HG03097 (cell line): Measurements from ENCODE around the gene UBR4.

ENCODE experiments used
- ATAC-seq: cut with Tn5 transposase; IDR thresholded peaks from one replicate; pipeline ENCODE4 v1.9.1; 2021; ENCODE audit not compliant: unreplicated experiment, low FRiP score

UBR4 gene

DNA sequence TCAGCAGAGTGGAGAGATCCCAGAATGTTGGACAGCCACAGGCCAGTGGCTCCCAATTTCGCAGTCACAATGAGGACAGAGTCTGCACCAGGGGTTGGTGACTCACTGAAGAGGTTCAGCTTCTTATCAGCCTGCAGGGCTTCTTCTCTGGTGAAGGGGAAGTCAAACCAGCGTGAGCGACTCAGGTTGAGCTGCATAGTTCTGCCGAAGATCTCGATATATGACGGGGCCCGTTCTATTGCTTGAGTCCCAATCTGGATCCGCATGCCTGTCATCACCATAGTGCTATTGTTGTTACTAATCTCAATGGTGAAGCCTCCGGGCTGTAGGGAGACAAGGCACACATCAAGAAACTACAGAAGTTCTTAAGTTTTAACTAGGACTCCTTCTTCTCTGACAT is 58.5 kb downstream of the UBR4 start:
- no peak for ATAC-seq

DNA sequence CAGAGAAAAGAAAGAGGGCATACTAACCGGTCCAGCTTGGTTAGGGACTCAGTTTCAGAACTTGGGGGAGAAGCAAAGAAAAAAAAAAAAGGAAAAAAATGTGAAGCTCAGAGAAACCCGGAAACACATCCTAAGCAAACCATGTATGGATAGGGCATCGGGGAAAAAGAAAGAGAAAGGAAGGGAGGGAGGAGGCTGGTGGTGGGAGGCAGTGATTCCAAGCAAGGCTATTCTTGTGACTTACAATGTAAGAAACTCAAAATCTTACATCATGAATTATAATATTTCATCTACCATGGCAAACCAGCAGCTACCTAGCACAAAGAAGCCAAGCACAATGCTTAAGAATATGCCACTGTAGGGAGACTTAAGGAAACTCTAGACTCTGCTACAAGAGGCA is 60.3 kb downstream of the UBR4 start:
- ATAC-seq: no peak

DNA sequence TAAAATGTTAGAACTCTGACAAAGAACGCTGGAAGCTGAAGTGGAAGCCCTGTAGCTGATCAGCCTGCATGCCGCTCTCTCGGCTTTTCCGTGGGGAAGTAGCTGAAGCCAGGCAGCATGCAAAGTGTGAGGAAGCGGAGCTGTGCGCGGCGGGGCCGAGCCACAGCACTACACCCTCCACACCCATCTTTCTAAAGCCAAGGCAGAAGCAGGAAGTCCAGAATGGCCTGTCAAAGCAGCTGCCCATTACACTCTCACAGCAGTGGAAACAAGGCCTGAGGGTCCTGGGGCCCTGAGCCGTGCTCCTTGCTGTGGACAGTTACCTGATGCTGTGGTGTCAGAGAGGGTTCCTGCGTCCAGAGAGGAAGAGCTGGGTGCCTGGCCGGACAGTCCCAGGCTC is 69.6 kb downstream of the UBR4 start:
- ATAC-seq: no peak

DNA sequence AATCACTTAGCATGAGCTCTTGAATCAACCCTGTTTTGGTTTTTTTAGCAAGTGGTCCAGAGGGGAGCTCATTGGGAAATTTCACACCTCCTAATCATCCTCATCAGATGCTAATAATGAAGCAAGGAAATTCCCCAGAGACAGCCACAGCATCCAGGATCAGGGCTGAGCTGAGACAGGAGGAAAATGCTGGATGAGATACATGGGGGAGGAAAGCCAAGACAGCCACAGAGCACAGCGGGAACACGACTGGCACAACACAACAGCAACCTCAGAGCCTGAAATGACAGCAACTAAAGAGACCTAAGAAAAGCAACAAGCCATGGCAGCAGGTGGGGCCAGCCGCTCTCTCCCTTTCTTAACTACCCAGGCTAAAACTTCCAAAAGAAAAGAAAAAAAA is 70.4 kb downstream of the UBR4 start:
- ATAC-seq: no peak

DNA sequence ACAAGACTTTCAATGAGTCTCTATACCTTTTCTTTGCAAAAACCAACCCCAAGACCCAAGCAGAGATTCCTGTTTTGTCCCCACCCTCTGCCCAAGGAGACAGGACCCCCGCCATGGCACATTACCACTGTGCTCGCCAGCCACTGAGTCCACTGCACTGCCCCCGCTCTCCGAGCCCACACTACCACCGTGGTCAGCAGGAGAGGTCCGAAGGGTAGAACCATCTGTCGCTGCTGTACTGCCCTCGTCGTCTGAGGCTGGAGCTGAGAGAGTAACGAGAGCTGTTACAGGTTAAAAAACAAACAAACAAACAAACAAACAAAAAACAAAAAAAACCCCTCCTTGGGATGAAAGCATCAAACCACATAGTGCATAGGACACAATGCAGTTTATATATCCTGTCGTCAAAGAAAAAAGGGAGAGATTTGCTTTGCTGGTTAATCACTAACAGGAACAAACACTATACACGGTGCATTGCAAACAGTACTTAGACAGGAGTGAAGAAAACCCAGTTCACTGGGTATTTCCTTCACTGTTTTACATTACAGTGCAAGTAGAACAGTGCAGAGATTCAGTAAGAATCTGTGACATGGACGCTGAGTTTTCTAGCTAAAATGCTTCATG is 71.0 kb downstream of the UBR4 start:
- no peak for ATAC-seq

DNA sequence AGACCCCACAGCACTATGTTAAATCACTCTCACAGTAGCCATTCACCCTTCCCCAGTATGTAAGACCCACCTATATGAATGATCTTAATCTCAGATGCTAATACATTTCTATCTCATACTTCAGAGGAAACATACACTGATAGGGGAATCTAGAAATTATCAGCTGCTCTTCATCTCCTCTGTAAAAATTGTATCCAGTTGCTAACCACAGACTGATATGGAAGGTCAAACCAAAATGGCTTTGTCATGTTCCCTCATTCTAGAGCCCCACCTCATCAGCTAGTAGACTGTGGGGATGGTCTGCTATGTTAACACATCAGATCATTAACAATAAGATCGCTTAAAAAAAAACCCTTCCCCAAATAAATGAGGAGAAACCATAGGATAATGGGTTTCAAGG is 71.7 kb downstream of the UBR4 start:
- ATAC-seq: no peak

GRCh38 chr1:19137158-19137557 is 72.9 kb downstream of the UBR4 start:
- no peak for ATAC-seq

GRCh38 chr1:19133360-19133759 is 76.7 kb downstream of the UBR4 start:
- ATAC-seq: no peak

- ATAC-seq: no peak
These were observed 79.6 kb downstream of the UBR4 start for GRCh38 chr1:19130468-19130867.

GRCh38 chr1:19128968-19129514 is 81.0 kb downstream of the UBR4 start:
- no peak for ATAC-seq

DNA sequence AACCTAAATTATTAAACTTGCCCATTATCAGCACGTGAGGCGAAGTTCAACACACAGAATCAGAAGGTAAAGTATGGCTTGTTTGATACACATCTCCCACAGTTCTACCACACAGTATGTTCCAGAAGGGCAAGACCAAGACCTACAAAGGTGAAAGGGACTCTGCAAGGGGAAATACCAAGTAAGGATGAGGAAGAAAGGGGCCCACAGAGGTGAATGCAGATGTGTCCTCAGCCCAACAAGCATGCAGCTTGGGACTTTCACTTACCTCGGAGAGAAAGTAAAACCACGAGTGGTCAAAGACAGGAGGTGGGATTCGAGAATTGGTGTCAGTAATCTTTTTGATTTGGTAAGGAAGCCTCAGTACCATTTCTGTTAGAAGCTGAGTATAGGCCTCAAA is 85.8 kb downstream of the UBR4 start:
- ATAC-seq: no peak

GRCh38 chr1:19123837-19124236 is 86.2 kb downstream of the UBR4 start:
- ATAC-seq: no peak

- no peak for ATAC-seq
These were observed 87.4 kb downstream of the UBR4 start for GRCh38 chr1:19122668-19123067.

DNA sequence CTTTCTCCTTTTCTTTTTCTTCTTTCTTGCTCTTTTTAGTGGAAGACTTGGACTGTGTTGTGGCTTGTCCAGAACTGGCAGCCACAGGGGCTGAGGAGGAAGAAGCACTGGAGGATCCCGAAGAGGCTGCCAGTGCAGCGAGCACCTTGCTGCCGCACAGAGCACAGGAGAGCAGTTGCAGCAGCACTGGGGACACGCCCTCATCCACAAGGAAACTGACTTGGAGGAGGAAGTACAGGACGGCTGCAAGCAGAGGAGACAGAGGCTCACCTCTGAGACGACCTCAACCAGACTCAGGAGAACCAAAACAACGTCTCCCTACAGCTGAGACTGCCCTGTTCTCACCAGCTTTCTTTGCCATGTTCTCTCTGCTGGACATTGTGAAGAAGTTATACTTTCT is 88.9 kb downstream of the UBR4 start:
- no peak for ATAC-seq

DNA sequence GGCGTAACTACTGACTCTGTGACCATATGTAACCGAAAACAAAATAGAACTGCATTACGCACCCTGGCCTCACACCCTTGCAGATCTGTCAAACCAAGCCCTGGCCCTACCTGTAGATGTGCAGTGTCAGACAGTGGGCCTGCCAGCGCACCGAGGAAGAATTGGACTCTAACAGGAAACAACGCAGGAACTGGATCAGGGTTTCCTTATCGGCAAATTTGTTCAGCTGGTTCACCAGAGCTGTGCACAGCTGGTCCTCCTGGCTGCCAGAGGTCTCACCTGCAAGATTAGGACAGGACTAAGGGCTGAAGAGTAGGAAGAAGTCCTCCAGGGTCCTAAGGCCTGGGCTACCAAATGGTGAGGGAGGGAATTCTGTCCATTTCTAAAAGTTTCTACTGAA is 90.0 kb downstream of the UBR4 start:
- no peak for ATAC-seq

DNA sequence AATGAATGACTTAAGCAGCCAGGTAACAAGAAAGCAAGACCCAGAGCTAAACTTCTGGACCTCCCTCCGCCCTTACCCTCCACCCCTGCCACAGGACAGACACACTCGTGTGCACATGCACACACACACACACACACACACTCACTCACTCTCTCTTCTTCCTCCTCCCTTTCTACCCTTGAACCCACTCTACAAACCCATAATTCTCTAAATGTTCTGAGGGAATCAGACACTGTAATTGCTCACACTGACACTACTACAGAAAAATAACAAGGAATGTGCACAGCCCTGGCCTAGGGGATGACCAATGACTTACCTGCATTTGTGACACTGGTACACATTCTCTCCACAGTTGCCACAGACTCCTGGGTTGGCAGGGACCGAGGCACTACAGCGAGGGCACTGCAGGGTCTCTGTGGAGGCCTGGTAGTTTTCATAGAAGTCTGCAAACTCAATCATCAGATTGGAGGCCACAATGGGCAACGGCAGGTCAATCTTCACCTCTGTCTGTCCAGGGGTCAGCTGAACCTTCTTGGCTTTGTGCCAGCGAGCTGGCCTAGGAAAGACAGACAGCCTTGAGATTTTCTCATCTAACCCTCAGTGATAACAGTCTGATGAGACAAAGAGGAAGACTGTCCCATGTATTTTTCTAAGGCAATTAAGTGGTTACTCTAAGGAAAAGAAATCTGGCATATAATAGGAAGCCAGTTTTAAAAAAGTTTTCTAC is 94.8 kb downstream of the UBR4 start:
- ATAC-seq: no peak

- ATAC-seq: no peak
These were observed 96.4 kb downstream of the UBR4 start for GRCh38 chr1:19113697-19114092.

GRCh38 chr1:19112891-19113696 is 97.0 kb downstream of the UBR4 start:
- ATAC-seq: no peak

DNA sequence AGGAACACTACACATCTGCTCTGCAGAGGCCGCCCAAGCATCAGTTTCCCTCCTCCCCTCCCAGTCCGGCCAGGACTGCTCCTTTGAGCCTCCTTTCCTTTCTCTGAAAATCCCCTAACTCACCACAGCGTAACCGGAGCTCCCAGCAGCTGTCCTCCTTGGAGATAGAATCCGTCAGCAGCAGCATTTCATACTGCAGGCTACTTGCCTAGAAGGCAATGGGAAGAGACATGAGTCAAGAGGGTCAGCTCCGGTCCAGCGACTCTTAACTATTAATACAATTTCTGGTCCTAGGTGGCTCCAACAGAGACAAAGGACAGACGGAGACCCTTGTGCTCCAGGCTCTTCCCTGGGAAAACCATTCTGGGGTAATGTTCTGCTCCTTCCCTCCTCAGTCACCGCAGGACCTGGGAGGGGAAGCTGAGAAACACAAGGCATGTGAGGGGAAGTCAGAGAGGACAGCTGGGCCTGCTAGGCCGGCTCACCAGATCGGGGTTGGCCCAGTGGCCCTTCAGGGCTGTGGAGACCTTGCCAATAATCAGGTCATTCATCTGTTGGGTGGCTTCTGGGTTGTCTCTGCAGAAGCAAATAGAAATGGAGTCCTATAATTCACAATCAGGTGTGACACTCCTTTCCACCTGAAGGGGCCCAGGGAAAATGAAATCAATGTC is 99.7 kb downstream of the UBR4 start:
- ATAC-seq: no peak

GRCh38 chr1:19109545-19109944 is 100.5 kb downstream of the UBR4 start:
- ATAC-seq: no peak

GRCh38 chr1:19101244-19101643 is 108.8 kb downstream of the UBR4 start:
- no peak for ATAC-seq
